CD8-positive, alpha-beta memory T cell (primary cell): ENCODE results near the gene PALD1. TPM values are rescaled to one million over a fixed set of nuclear protein-coding genes. Genes with fewer than 3 reads are reported as not detected.
A peak's percentile ranks its signal among the peaks of the same experiment; 100 is the strongest.

Experiments used
- CTCF ChIA-PET: fragments of 350-600 bp; sonication (Branson Sonifier 250); formaldehyde crosslinking; loops from one replicate; lab custom pipeline; 2021; ENCODE audit warnings: antibody characterized with exemption; lab: Charles Lee
- POLR2A ChIA-PET: fragments of 350-600 bp; sonication (Branson Sonifier 250); formaldehyde crosslinking; loops from one replicate; lab custom pipeline; 2021; ENCODE audit warnings: antibody characterized with exemption; lab: Charles Lee
- DNase-seq, 5 donors: peaks; one replicate each; pipeline versions ENCODE4 v3.0.0 to v3.0.0-alpha.2; 2020 to 2022; ENCODE audit warnings: mixed read lengths in 1 of 5
- H3K27ac ChIP-seq: one replicate; pipeline ENCODE4 v1.7.0; 2013; ENCODE audit warnings: low read depth, mild to moderate bottlenecking, low read length, moderate library complexity
- H3K27me3 ChIP-seq: 2 replicates; pipeline ENCODE4 v1.7.0; 2013; ENCODE audit warnings: low read length, mild to moderate bottlenecking; ENCODE audit not compliant: insufficient read depth, poor library complexity, severe bottlenecking
- H3K36me3 ChIP-seq: 2 replicates; pipeline ENCODE4 v1.7.0; 2013; ENCODE audit warnings: mild to moderate bottlenecking, low read length, moderate library complexity; ENCODE audit not compliant: insufficient read depth
- H3K4me1 ChIP-seq: 2 replicates; pipeline ENCODE4 v1.7.0; 2013; ENCODE audit warnings: mild to moderate bottlenecking, low read length, moderate library complexity; ENCODE audit not compliant: insufficient read depth
- H3K4me3 ChIP-seq: 2 replicates; pipeline ENCODE4 v1.7.0; 2013; ENCODE audit warnings: mild to moderate bottlenecking, low read length
- H3K9me3 ChIP-seq: 2 replicates; pipeline ENCODE4 v1.7.0; 2013; ENCODE audit warnings: mild to moderate bottlenecking, low read length
- H3K27ac Mint-ChIP-seq, 8 donors: one replicate each; pipeline ENCODE4 v1.8.0; 2020 to 2021; ENCODE audit warnings: mixed read lengths in 8 of 8, mild to moderate bottlenecking in 6 of 8, inconsistent platforms in 3 of 8, moderate library complexity in 3 of 8
- H3K27me3 Mint-ChIP-seq, 2 donors: one replicate each; pipeline ENCODE4 v1.8.0; 2020 to 2021; ENCODE audit warnings: mixed read lengths in 2 of 2, mild to moderate bottlenecking in 1 of 2, moderate library complexity in 1 of 2
- H3K36me3 Mint-ChIP-seq, 3 donors: one replicate each; pipeline ENCODE4 v1.8.0; 2020 to 2021; ENCODE audit warnings: mixed read lengths in 3 of 3, inconsistent platforms in 1 of 3, mild to moderate bottlenecking in 1 of 3
- H3K4me1 Mint-ChIP-seq, 3 donors: one replicate each; pipeline ENCODE4 v1.8.0; 2020 to 2021; ENCODE audit warnings: mixed read lengths in 3 of 3, inconsistent platforms in 1 of 3, mild to moderate bottlenecking in 1 of 3
- H3K4me3 Mint-ChIP-seq, 7 donors: one replicate each; pipeline ENCODE4 v1.8.0; 2020 to 2021; ENCODE audit warnings: mixed read lengths in 7 of 7, mild to moderate bottlenecking in 6 of 7, moderate library complexity in 4 of 7, inconsistent platforms in 2 of 7
- H3K9me3 Mint-ChIP-seq, 5 donors: one replicate each; pipeline ENCODE4 v1.8.0; 2020 to 2022; ENCODE audit warnings: mixed read lengths in 5 of 5, mild to moderate bottlenecking in 3 of 5, moderate library complexity in 2 of 5, inconsistent platforms in 1 of 5
- polyA plus RNA-seq: library from polyadenylated mRNA; unstranded; fragments of 300-500 nt; fragmentation: Illumina TruSeq; gene quantifications from one replicate; pipeline ENCODE4 v1.2.3, GENCODE V29; 2021
- total RNA-seq, 2 experiments: library from RNA; stranded (reverse); gene quantifications; one replicate each; pipeline ENCODE4 v1.2.3, GENCODE V29; 2021

PALD1 gene
- total and polyA plus RNA-seq, 3 experiments from 2014 or later, result 0.20 to 0.29 TPM; not detected in 1

- Histone ChIP-seq H3K9me3 (no peaks in the 10 kb centered on the region), H3K27ac (no peak overlapping the region), H3K4me1 (no peaks in the 10 kb centered on the region), H3K36me3 (no peaks in the 10 kb centered on the region), H3K4me3 (no peak overlapping the region), H3K27me3 (no peaks in the 10 kb centered on the region)
- no peak for DNase-seq
- H3K36me3 Mint-ChIP-seq, result no peaks in the 10 kb centered on the region
- CTCF ChIA-PET, result interaction anchor here (1.0 to 1.1 kb wide), 2 partner anchors 83 to 159 kb away, joined by 3 read pairs; no protein-coding TSS in a partner anchor
- no peaks in the 10 kb centered on the region for H3K9me3 Mint-ChIP-seq
- peaks cover 1 to 3% of the 10 kb centered on the region in 2 donors for H3K27me3 Mint-ChIP-seq
- H3K27ac Mint-ChIP-seq, result peak overlapping the region in 1 of 8 donors; percentile 15
- H3K4me1 Mint-ChIP-seq, result no peaks in the 10 kb centered on the region
- POLR2A ChIA-PET, result interaction anchor here (0.5 kb wide), 1 partner anchor 155 kb away, joined by 4 read pairs; no protein-coding TSS in a partner anchor
- H3K4me3 Mint-ChIP-seq, result no peak overlapping the region
These were observed 65.3 kb downstream of the PALD1 start for GRCh38 chr10:70543911-70544310.

GRCh38 chr10:70544431-70545340 is 66.1 kb downstream of the PALD1 start:
- ChIA-PET POLR2A (interaction anchor here (0.5 kb wide), 1 partner anchor 156 kb away, joined by 4 read pairs; no protein-coding TSS in a partner anchor), CTCF (interaction anchor here (1.0 to 1.1 kb wide), 2 partner anchors 84 to 159 kb away, joined by 3 read pairs; no protein-coding TSS in a partner anchor)
- H3K27ac Mint-ChIP-seq, result peak overlapping the region in 1 of 8 donors; percentile 61
- H3K9me3 ChIP-seq, result no peaks in the 10 kb centered on the region
- H3K4me3 Mint-ChIP-seq, result peak overlapping the region in 1 of 7 donors; percentile 72
- no peaks in the 10 kb centered on the region for H3K36me3 Mint-ChIP-seq
- no peaks in the 10 kb centered on the region for H3K4me1 ChIP-seq
- H3K36me3 ChIP-seq, result no peaks in the 10 kb centered on the region
- H3K4me1 Mint-ChIP-seq, result peaks cover 0 to under 1% (median 0%) of the 10 kb centered on the region in 3 donors
- peaks cover 3% of the 10 kb centered on the region in 2 donors for H3K27me3 Mint-ChIP-seq
- H3K9me3 Mint-ChIP-seq, result no peaks in the 10 kb centered on the region
- no peak for DNase-seq
- no peaks in the 10 kb centered on the region for H3K27me3 ChIP-seq
- no peak overlapping the region for H3K27ac ChIP-seq
- H3K4me3 ChIP-seq, result no peak overlapping the region

GRCh38 chr10:70546584-70546983 is 68.0 kb downstream of the PALD1 start:
- ChIA-PET POLR2A (no interaction called here), CTCF (interaction anchor here (1.7 kb wide), 1 partner anchor 13 kb away, joined by 4 read pairs; no protein-coding TSS in a partner anchor)
- Histone ChIP-seq H3K4me1 (no peaks in the 10 kb centered on the region), H3K27ac (no peak overlapping the region), H3K27me3 (no peaks in the 10 kb centered on the region), H3K36me3 (no peaks in the 10 kb centered on the region), H3K4me3 (no peak overlapping the region), H3K9me3 (no peaks in the 10 kb centered on the region)
- no peak overlapping the region for H3K4me3 Mint-ChIP-seq
- peaks cover 3 to 5% of the 10 kb centered on the region in 2 donors for H3K27me3 Mint-ChIP-seq
- DNase-seq, result no peak
- no peaks in the 10 kb centered on the region for H3K9me3 Mint-ChIP-seq
- H3K27ac Mint-ChIP-seq, result no peak overlapping the region
- H3K36me3 Mint-ChIP-seq, result no peaks in the 10 kb centered on the region
- peaks cover 0 to 4% (median 0%) of the 10 kb centered on the region in 3 donors for H3K4me1 Mint-ChIP-seq

- no peaks in the 10 kb centered on the region for H3K4me1 ChIP-seq
- Mint-ChIP-seq H3K27ac (no peak overlapping the region), H3K9me3 (no peaks in the 10 kb centered on the region), H3K4me1 (peaks cover 0 to 4% (median 0%) of the 10 kb centered on the region in 3 donors), H3K27me3 (peaks cover 3% of the 10 kb centered on the region in 2 donors), H3K4me3 (no peak overlapping the region), H3K36me3 (no peaks in the 10 kb centered on the region)
- H3K9me3 ChIP-seq, result no peaks in the 10 kb centered on the region
- no peaks in the 10 kb centered on the region for H3K36me3 ChIP-seq
- DNase-seq, result no peak
- CTCF ChIA-PET, result interaction anchor here (1.0 to 4.9 kb wide), 24 partner anchors 8 to 337 kb away, joined by 3 to 87 read pairs (median 4); partner anchors contain the start of gene PRF1
- H3K27me3 ChIP-seq, result no peaks in the 10 kb centered on the region
- H3K4me3 ChIP-seq, result no peak overlapping the region
- H3K27ac ChIP-seq, result no peak overlapping the region
- POLR2A ChIA-PET, result no interaction called here
These were observed 70.9 kb downstream of the PALD1 start for GRCh38 chr10:70549351-70549961.

GRCh38 chr10:70549962-70550458 is 71.4 kb downstream of the PALD1 start:
- H3K27me3 Mint-ChIP-seq, result peaks cover 3% of the 10 kb centered on the region in 2 donors
- no peaks in the 10 kb centered on the region for H3K36me3 Mint-ChIP-seq
- peak overlapping the region in 1 of 8 donors; percentile 4 for H3K27ac Mint-ChIP-seq
- no peaks in the 10 kb centered on the region for H3K27me3 ChIP-seq
- H3K4me3 Mint-ChIP-seq, result peak overlapping the region in 1 of 7 donors; percentile 5
- POLR2A ChIA-PET, result no interaction called here
- H3K4me3 ChIP-seq, result no peak overlapping the region
- H3K9me3 ChIP-seq, result no peaks in the 10 kb centered on the region
- CTCF ChIA-PET, result interaction anchor here (0.7 to 4.9 kb wide), 20 partner anchors 9 to 337 kb away, joined by 3 to 87 read pairs (median 4); no protein-coding TSS in a partner anchor
- no peak overlapping the region for H3K27ac ChIP-seq
- H3K36me3 ChIP-seq, result no peaks in the 10 kb centered on the region
- peaks cover 0 to 4% (median 0%) of the 10 kb centered on the region in 3 donors for H3K4me1 Mint-ChIP-seq
- H3K4me1 ChIP-seq, result no peaks in the 10 kb centered on the region
- H3K9me3 Mint-ChIP-seq, result no peaks in the 10 kb centered on the region
- peak; percentile 62 to 82 (median 66) for DNase-seq

GRCh38 chr10:70550459-70550858 is 71.9 kb downstream of the PALD1 start:
- H3K9me3 ChIP-seq, result no peaks in the 10 kb centered on the region
- POLR2A ChIA-PET, result no interaction called here
- Mint-ChIP-seq H3K27ac (no peak overlapping the region), H3K36me3 (no peaks in the 10 kb centered on the region), H3K27me3 (peaks cover 0 to 3% of the 10 kb centered on the region in 2 donors), H3K4me3 (no peak overlapping the region), H3K4me1 (peaks cover 0 to 4% (median 0%) of the 10 kb centered on the region in 3 donors), H3K9me3 (no peaks in the 10 kb centered on the region)
- H3K27ac ChIP-seq, result no peak overlapping the region
- H3K4me3 ChIP-seq, result no peak overlapping the region
- H3K36me3 ChIP-seq, result no peaks in the 10 kb centered on the region
- H3K4me1 ChIP-seq, result no peaks in the 10 kb centered on the region
- H3K27me3 ChIP-seq, result no peaks in the 10 kb centered on the region
- CTCF ChIA-PET, result interaction anchor here (0.7 to 4.9 kb wide), 17 partner anchors 9 to 336 kb away, joined by 3 to 87 read pairs (median 5); no protein-coding TSS in a partner anchor
- no peak for DNase-seq

GRCh38 chr10:70551466-70551865 is 72.9 kb downstream of the PALD1 start:
- Mint-ChIP-seq H3K27ac (no peak overlapping the region), H3K4me3 (no peak overlapping the region), H3K4me1 (peaks cover 0 to 4% (median 0%) of the 10 kb centered on the region in 3 donors), H3K36me3 (no peaks in the 10 kb centered on the region), H3K9me3 (no peaks in the 10 kb centered on the region), H3K27me3 (peaks cover 0 to 3% of the 10 kb centered on the region in 2 donors)
- Histone ChIP-seq H3K27ac (no peak overlapping the region), H3K36me3 (no peaks in the 10 kb centered on the region), H3K4me3 (no peak overlapping the region), H3K9me3 (no peaks in the 10 kb centered on the region), H3K27me3 (no peaks in the 10 kb centered on the region), H3K4me1 (no peaks in the 10 kb centered on the region)
- DNase-seq, result no peak
- POLR2A ChIA-PET, result no interaction called here
- CTCF ChIA-PET, result interaction anchor here (0.6 to 4.9 kb wide), 5 partner anchors 9 to 271 kb away, joined by 3 to 87 read pairs (median 4); no protein-coding TSS in a partner anchor
